Left kidney (tissue), 2 donors: ENCODE measurements around the gene AGBL1. TPM values are rescaled to one million over a fixed set of nuclear protein-coding genes. Genes with fewer than 3 reads are reported as not detected.

ENCODE experiments used
- DNase-seq: peaks from one replicate; pipeline ENCODE4 v3.0.0-alpha.2; 2013
- polyA plus RNA-seq: library from polyadenylated mRNA; unstranded; fragments of 120-200 nt; gene quantifications from one replicate; pipeline ENCODE4 v1.2.1, GENCODE V29; 2013; ENCODE audit not compliant: insufficient read length

The AGBL1 gene
- polyA plus RNA-seq, 1 donor = 0.18 TPM

DNA sequence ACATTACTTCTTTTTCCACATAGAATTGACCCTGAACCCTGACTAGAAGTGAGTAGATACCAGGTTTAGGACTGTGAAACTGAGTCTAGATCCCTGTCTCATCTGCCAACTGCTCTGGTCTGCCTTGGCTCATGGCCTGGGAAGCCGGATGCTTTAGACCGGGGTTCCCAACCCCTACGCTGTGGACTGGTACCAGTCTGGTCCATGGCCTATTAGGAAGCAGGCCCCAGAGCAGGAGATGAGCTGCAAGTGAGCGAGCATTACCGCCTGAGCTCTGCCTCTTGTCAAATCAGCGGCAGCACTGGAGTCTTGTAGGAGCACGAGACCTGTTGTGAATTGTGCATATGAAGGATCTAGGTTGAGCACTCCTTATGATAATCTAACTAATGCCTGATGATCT, 734.2 kb downstream of the AGBL1 start:
- no peak for DNase-seq

DNA sequence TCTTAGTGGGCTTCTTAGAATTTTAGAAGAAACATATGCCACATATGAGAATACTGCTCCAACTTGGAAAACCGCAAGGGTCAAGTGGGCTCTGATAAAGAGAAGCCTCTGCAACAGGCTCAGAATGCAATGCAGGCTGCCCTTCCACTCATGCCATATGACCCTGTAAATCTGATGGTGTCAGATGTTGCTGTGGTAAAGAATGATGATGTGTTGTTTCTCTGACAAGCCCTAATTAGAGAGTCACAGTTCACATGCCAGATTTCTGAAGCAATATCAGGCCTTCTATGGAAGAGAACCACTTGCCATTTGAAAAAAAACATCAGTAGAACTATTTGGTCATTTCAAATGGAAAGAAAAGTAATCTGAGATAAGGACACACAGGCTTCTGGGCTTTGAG, 749.6 kb downstream of the AGBL1 start:
- no peak for DNase-seq

DNA sequence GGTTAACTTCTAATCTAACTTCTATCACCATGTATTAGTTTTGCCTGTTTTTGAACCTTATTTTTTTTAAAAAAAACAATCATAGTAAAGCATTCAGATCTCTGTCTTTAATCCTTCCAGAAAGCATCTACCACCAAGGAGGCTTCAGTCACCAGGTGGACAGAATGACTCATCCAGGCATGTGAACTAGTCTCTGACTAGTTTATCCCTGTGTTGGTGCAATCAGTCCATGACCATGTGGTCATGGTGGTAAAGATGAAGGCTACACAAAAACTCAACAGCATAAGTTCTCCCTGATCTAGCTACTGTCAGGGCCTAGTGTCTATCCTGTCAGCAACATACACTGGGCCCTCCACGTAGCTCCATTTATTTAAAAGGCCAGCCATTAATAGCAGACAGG, 750.6 kb downstream of the AGBL1 start:
- DNase-seq = no peak

DNA sequence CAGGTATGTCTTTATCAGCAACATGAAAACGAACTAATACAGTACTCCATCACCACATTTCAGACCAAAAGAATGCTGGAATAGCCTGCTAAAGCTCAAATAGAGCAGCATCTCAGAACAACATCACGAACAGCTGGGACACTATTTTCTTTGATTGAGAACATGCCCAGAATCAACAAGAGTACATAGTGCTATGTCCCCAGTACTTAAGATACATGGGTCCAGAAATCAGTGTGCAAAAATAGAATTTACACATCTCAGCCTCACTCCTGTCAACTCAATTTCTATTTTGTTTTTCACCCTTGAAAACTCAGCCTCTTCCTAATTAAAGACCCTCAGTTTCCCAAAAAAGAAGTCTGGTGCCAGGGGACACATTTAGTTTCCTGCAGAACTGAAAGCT, 753.9 kb downstream of the AGBL1 start:
- DNase-seq = no peak

DNA sequence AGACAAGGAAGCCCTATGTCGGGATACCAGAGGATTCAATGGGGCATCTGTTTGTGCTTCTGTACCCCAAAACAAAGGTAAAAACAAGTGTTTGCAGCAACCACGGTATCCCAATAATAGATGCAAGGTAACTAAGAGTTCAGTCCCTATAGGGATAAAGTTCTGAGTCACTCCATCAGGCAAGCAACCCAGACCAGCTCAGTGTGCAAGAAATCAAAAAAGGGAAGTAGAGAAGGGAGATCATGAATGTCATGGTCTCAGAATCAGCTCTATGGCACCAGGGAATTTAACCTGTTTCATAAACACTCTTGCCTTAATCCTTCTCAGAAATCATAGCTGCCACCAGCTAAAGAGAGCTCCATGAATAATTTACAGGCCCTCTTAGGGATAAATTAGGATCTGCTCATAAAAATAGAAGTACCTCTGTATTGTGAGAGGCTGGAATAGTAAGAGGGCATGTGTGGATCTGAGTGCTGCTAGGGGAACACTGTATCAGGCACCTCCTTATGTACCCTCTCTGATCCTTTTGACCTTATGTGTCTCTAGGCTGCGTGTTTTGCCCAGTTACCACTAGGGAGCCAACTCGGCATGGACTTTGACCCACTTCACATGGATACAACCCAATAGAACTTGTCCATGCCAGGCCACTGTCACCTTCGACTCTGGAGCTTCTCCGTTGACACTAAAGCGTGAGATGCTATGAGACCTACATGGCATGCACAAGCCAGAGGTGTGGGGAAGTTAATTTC, 754.6 kb downstream of the AGBL1 start:
- DNase-seq = no peak

DNA sequence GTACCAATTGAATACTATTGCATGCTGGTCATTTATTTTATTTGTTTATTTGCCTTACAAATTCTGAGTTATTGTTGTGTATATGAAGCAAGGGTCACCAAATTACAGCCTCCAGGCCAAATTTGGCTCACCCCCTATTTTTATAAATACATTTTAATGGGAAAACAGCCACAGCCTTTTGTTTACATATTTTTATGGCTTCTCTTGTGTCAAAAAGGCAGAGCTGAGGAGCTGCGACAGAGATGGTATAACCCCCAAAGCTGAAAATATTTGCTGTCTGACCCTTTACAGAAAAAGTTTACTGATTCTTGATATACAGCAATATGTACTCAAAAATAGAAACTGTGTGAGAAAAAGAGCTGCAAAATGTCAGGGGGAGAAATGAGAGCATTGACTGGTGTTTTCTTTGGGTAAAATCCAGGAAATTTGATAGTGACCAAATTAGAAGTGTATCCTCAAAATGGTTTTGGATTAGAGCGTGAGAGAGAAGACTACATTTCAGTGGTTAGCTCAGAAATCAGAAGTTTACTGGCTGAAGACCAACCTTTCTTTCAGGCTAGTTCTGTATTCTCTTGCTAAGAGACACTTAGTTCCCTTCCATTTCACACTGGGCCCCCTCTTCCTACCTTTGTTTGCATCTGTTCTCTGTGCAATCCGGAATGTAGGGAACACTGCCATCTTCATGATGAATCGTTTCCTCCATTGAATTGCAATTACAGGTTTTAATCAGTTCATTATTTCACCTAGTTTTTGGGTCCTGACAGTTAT, 757.8 kb downstream of the AGBL1 start:
- DNase-seq = peak; percentile 40

DNA sequence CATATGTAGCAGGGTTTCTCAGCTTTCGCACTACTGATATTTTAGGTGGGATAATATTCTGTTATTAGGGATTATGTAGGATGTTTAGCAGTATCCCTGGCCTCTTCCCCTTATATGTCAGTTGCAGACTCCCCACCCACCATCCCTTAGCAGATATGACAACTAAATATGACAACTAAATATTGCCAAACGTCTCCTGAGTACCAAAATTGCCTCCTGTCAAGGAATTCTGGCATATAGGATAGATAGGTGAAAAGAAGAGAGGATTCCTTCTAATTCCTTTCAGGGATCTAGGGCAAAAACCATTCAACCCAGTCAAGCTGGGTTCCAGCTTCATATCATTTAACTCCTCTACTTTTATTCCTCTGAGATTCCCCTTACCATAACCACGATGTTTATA, 759.8 kb downstream of the AGBL1 start:
- no peak for DNase-seq

DNA sequence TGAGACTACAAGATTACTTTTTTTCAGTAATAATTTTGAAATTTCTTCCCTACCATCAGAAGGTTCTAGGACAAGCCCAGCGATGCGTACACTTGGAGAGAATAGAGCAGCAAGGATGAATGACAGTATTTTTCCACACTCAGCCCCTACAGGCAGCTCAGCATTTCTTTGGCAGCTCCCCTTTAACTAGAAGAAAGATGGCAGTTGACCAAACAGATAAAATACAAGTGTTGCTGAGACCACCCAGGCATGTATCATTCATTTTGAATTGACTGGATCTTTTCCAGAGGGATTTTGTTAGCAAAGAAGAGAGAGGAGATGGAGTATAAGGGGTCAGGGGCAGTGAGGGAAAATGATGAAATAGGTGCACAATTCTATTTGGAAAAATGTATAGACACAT, 761.3 kb downstream of the AGBL1 start:
- no peak for DNase-seq

DNA sequence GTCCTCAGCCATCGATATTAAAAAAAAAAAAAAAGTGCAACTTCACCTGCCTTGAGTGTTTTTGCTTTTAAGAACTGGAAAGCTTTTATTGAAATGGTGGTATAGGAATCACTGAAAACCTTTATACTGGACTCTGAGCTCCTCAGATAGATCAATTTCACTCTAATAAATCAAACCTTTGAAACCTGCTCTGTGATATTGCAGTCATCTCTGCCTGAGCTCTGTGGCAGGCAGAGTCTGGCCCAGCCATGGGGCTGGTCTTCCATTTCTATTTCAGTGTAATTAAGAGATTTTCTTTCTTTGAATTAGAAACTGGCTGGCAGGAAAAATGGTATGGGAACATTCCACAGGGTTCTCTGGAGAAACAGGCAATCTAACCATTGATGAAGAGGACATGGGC, 762.5 kb downstream of the AGBL1 start:
- no peak for DNase-seq

DNA sequence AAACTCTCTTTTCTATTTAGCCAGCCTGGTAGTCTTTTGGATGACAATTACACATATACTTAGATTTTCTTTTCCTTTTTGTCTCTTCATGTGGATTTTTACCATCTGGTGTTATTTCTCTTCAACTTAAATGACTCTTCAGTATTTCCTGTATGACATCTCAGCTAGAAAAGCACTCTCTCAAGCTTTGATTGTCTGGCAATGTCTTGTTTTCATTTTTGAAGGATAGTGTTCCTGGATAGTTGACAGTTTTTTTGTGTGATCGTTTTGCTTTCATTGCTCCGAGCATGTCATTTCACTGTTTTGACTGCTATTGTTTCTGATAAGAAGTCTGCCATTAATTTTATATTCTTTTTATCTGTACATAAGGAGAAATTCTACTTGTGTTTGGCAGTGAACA, 766.4 kb downstream of the AGBL1 start:
- no peak for DNase-seq

DNA sequence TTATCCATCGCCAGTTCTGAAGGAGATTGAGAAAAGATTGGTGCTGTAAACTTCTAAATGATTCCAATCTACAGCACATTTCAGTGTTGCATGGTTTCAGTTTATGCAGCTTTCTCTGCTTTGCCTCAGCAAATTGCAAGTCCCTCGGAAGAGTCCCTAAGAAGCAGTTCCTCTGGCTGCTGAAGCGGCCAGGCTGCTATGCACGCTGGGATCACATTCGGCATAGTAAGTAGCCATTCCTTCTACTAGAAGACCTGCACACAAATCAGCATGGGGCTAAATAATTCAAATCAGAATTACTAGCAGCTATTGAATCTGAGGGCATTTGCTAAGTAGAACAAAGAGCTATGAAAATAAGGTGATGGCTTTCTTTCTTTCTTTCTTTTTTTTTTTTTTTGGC, 769.5 kb downstream of the AGBL1 start:
- no peak for DNase-seq

DNA sequence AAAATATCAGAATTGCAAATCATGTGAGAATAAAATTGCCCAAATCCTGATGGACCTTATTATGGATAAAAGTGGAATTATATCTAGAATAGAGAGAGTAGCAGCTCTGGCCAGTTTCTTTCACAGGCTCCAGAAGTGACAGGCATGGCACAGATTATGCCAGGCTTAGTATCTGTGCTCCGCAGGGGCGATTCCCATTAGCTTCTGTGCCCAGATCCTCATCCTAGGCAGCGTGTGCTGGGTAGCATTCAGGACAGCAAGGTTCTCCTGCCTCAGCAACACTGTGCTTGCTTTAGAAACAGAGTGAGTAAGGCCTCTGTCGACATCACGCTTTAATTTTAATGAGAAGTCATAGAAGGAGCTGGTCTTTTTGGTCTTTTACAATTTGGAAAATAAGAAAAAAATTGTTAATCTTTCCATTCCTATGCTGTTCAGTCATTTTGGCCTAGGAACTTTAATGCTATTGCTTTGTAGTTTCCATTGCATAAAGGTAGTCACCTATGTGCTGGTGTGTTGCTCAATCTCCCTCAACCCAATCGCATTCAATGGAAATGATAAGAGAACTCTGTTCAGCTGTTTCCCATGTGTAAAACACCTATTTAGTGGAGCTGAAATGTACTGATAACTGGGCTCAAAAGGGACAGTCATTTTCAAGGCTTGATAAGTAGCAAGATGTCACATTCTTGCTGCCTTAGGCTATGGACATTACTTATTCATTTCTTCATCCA, 770.1 kb downstream of the AGBL1 start:
- DNase-seq = no peak

DNA sequence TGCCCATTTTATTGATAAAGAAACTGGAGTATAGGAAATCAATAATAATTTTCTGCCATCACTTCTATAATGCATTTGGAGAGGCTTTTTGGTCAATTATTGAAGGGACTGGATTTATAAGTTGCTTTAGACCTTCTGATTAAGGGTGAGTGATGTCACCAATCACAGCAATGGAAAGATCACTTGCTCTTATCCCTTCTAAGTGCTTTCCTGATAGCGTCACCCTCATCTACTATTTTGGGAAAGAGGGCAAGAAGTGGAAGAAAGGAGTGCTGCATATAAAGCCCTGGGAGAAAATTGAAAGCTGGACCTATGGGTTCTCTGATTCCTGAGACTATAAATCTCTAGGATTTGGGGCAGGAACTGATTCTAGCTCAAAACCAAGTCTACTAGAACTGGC, 771.3 kb downstream of the AGBL1 start:
- DNase-seq = no peak

DNA sequence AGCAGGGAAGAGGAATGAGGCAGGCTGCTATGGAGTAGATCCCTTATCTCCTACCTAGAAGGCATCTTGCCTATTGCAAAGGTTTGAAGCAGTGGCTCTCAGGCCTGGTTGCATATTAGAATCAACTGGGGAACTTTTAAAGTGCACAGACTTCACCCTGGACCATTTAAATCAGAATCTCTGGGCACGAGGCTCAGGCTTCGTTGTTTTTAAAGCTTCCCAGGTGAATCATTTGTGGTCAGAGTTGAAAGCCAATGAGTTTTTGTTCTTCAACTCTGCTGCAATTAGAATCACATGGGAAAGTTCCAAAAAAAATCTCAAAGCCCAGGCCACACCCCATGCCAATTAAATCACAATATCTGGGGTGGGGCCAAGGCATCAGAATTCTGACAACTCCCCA, 773.1 kb downstream of the AGBL1 start:
- DNase-seq = no peak

DNA sequence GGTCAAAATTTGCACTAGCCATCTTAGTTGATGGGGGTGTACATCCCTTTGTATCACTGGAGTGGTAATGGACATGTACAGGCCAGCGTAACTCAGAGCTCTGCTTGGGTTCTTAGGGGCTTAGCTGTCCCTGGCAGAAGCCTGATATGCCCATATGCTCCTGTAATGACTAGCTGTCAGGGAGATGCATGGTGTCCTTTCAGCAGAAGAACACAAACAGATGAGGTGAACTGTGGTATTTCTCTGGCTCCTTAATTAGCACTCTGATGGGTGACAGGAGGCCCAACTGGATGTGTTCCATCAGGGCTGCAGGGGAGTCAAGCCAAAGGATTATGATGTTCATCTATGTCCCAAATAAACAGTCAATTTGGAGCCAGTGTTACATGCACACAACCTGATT, 774.5 kb downstream of the AGBL1 start:
- DNase-seq = no peak

DNA sequence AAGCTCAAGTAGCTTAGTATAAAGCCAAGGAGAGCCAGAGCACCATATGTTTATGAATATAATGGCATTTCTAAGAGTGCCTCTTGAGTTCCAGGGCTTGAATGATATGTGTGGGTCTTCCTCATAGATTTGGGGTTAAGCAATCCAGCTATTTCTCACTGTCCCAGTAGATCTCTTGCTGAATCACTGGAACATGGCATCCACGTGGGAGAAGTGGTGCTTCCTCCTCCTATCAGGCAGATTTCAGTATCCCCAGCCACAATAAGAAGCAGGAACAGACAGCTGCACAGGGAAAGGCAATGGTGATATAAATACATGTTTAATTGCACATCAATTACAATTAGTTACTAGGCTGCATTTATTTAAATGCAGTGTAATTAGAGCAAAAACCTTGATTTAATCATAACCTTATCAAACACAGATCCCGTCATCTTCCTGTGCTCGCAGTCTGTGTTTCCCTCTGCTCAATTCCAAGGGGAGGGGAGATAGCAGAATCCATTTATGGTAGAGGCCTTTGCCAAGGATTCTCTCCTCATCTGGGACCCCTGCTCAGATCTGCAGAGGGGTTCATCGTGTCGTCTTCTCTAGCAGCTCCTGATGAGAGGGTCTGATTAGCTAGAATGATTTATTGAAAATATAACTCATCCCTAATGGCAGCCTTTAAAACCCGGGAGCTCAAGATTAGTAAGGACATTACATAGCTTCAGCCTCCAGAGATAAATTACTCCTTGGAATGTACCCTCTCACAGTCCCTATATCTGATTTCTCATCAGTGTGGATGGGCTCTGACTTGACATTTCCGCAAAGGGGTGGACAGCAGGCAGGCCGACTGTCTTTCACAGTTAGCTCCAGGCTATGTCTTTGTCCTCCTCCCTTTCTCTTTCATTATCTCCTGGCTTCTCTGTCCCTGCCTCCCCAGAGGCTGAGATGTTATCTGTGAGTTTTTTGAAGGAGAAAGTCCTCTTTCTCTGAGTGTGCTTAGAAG, 775.9 kb downstream of the AGBL1 start:
- DNase-seq = no peak

DNA sequence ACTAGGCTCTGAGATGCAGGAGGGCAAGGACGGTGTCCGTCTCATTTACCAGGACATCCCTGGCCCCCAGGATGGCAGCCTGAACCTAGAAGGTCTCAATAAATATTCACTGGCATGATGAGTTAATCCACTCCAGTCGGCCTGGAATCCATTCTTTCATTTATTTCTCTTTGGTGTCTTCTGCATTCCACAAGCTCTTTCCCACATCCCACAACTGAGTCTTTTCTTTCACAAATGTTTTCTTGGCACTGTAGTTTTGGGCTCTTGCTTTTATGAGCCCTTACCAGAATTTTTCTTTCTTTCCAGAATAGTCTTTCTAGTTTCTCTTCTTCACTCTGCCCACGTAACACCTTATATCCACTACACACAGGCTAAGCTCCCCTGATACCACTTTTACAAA, 778.0 kb downstream of the AGBL1 start:
- DNase-seq = no peak

DNA sequence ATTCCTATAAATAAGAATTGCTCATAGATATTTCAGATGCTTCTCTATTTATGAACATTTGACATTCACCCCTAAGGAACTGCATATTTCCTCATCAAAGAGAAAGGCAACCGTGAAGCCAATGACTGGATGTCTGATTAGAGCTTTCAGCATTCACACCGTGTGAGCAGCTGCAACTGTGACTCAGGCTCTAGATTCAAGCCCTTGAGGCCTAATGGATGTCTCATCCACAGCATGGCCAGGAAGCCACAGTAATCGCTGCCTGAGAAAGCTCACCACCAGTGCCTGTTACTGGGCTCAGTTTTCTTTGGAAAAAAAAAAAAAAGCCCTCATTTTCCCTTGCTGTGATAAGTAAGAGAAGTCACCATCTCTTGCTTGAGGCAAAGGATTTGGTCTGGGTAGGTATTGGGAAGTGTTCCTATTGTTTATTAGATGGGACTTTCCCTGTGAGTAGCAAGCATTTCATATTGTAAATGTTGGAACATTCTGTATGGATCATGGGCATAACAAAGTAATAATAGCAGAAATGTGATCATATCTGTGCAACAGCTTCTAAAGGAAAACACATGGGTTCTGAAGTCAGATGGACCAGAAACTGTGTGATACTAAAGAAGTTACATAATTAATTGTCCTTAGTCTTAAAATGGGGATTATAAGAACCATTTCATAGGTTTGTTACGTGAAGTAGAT, 783.7 kb downstream of the AGBL1 start:
- no peak for DNase-seq

DNA sequence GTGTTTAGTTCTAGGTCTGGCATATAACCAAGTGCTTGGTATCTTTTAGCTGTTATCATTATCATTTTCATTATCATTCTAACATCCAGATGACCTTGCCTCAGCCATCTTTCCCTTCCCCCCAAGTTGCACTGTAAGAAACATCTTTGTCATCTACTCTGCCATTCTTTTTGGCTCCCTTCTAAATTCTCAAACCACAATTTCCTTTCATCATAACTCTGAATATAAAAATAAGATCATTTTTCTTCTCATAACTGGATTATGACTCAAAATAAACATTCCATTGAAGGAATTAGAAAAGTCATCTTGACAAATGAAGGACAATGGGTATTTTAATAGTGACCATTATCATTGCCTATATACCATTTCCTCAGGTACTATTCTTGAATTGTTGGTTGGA, 786.2 kb downstream of the AGBL1 start:
- no peak for DNase-seq

DNA sequence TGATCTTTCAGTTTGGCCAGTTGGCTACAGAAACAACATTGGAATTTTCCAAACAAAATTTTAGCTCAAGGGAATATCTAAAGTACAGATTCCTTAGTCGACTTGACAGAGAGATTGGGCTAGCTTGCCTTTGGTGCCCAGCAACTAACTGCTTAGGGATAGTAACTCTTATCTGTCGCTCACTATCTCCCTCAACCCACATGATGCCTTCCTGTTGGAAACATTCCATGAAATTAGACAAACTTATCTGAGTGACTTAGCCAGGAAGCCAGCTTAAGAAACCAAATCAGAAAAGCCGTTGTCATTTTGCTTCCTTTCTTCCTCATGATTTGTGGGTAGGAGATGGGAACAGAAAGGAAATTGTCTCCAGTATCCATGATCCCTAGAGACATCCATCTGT, 791.2 kb downstream of the AGBL1 start:
- DNase-seq = no peak

DNA sequence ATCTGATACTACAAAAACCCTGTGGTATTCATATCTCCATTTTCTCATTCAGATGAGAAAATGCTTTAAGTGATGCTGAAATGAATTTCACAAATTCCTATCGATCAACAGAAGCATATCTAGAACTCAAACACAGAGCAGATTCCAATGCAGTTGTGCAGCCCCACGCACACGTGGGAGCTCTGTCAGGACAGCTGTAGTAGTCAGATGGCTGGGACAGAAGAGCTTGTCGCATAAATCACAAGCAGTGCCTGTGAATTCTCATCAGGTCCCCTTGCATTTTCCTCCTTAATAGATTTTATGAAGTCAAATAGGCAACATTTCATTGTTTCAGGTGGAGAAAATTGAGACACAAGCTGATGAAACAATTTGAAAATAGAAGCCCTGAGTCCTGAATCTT, 792.3 kb downstream of the AGBL1 start:
- no peak for DNase-seq
